HUDEP-2 (cell line): Measurements from ENCODE around the gene TOMT.

Experiments used
- DNase-seq, 76 experiments: peaks; one replicate each; lab custom pipeline; 2025; ENCODE audit not compliant: unreplicated experiment in 76 of 76; lab: John Stamatoyannopoulos, UW

Gene TOMT

GRCh38 chr11:72157131-72157530 lies 51.4 kb downstream of the TOMT start:
- DNase-seq = peak in 65 of 76 experiments; percentile 9 to 78 (median 48)
